ENCODE measurements around the gene ELF5.

DNA sequence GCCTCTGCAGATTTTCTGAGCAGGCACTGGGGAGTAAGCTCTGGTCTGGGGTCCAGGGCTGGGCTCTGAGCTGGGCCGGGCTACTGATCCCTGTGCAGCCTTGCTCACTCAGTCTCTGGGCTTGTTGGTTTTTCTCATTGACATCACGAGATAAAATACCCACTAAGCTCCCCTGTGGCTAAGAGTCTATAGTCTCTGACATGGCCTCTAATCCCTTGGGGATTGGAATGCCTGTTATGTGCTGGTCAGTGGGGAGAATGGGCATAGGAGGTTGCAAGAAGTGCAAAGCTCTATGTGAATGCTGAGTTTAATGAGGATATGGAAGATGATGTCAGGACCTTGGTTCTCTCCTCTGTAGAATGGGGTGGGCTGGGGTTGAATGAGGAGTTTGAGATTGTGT is 23.3 kb downstream of the ELF5 start:
- TF ChIP-seq, protein P1, sequence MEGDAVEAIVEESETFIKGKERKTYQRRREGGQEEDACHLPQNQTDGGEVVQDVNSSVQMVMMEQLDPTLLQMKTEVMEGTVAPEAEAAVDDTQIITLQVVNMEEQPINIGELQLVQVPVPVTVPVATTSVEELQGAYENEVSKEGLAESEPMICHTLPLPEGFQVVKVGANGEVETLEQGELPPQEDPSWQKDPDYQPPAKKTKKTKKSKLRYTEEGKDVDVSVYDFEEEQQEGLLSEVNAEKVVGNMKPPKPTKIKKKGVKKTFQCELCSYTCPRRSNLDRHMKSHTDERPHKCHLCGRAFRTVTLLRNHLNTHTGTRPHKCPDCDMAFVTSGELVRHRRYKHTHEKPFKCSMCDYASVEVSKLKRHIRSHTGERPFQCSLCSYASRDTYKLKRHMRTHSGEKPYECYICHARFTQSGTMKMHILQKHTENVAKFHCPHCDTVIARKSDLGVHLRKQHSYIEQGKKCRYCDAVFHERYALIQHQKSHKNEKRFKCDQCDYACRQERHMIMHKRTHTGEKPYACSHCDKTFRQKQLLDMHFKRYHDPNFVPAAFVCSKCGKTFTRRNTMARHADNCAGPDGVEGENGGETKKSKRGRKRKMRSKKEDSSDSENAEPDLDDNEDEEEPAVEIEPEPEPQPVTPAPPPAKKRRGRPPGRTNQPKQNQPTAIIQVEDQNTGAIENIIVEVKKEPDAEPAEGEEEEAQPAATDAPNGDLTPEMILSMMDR (IDR thresholded peaks at IDR 0.05; ENCODE audit: control extremely low read depth in 1 of 3, insufficient read depth in 1 of 3, low read depth in 1 of 3, low read length in 3 of 3) = no peak
- peak; percentile 65; the same call in 1 of the 2 replicates for TF ChIP-seq TEAD4 (IDR thresholded peaks at IDR 0.05; ENCODE audit: low read depth, low read length)
- no peak for TF ChIP-seq POLR2AphosphoS5 (IDR thresholded peaks at IDR 0.05; ENCODE audit: low read depth, low read length)
- TF ChIP-seq JUN (IDR thresholded peaks at IDR 0.05; ENCODE audit: low read depth, low read length) = no peak
- TF ChIP-seq EP300 (IDR thresholded peaks at IDR 0.05; ENCODE audit: borderline replicate concordance in 1 of 2, low read depth in 2 of 2, low read length in 2 of 2) = no peak
- no peak for TF ChIP-seq RNF2 (IDR thresholded peaks at IDR 0.05; ENCODE audit: borderline replicate concordance, low read depth, low read length, missing control alignments, poor library complexity, severe bottlenecking)
- TF ChIP-seq HDAC6 (IDR thresholded peaks at IDR 0.05; ENCODE audit: low read depth, low read length) = no peak

All from H1 (cell line).